ENCODE measurements around the gene GPR132.

GPR132 gene

DNA sequence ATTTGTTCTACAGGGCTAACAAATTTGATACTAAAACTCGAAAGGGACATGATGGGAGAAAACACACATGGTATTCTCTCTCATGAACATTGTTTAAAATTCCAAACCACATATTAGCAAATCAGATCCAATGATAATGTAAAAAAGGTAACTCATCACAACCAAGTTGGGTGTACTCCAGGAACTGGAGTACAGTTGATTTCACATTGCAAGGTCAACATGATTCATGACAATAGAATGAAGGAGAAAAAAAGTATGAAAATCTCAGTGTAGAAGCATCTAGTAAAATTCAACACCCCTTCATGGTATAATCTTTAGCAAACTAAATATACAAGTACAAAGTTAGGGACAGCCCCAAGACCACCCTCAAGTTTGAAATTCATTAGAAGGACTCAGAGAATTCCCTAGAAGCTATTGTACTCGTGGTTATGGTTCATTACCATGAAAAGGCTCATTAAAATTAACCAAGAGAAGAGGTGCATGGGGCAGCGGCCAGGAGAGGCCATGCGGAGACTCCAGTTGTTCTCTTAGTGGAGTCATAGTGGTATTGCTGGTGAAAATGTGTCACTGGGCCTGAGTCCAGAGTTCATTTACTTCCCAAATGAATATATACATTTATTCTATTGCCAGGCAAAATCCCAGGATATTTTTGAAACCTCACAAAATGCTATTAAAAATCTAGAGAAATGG, 41.3 kb downstream of the GPR132 start:
- ChIA-PET POLR2A (no interaction called here), CTCF (interaction anchor here (1.0 to 17.4 kb wide), 3 partner anchors 21 to 48 kb away, joined by 4 to 211 read pairs (median 4); no protein-coding TSS in a partner anchor)
- TF ChIP-seq, protein P1, sequence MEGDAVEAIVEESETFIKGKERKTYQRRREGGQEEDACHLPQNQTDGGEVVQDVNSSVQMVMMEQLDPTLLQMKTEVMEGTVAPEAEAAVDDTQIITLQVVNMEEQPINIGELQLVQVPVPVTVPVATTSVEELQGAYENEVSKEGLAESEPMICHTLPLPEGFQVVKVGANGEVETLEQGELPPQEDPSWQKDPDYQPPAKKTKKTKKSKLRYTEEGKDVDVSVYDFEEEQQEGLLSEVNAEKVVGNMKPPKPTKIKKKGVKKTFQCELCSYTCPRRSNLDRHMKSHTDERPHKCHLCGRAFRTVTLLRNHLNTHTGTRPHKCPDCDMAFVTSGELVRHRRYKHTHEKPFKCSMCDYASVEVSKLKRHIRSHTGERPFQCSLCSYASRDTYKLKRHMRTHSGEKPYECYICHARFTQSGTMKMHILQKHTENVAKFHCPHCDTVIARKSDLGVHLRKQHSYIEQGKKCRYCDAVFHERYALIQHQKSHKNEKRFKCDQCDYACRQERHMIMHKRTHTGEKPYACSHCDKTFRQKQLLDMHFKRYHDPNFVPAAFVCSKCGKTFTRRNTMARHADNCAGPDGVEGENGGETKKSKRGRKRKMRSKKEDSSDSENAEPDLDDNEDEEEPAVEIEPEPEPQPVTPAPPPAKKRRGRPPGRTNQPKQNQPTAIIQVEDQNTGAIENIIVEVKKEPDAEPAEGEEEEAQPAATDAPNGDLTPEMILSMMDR (IDR thresholded peaks at IDR 0.05; ENCODE audit: insufficient read depth, low read length, missing control alignments) = no peak

DNA sequence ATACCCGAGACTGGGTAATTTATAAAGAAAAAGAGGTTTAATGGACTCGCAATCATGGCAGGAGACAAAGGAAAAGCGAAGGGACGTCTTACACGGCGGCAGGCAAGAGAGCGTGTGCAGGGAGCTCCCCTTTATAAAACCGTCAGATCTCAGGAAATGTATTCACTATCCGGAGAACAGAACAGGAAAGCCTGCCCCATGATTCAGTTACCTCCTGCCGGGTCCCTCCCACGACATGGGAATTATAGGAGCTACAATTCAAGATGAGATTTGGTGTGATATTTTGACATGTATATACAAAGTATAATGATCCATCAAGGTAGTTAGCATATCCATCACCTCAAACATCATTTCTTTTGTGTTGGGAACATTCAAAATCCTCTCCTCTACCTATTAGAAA, 42.1 kb downstream of the GPR132 start:
- ChIA-PET POLR2A (no interaction called here), CTCF (interaction anchor here (1.0 to 17.4 kb wide), 3 partner anchors 22 to 50 kb away, joined by 3 to 211 read pairs (median 4); no protein-coding TSS in a partner anchor)
- DNase-seq (ENCODE audit: low read depth, low spot score) = no peak
- H3K4me3 ChIP-seq (ENCODE audit: low read depth, low read length) = no peak overlapping the region
- TF ChIP-seq, protein P1 (IDR thresholded peaks at IDR 0.05; ENCODE audit: insufficient read depth, low read length, missing control alignments) = no peak

More for the DNA sequence above, 41.3 kb downstream of the GPR132 start:
- DNase-seq (ENCODE audit: low read depth, low spot score) = no peak
- H3K4me3 ChIP-seq (ENCODE audit: low read depth, low read length) = no peak overlapping the region

DNA sequence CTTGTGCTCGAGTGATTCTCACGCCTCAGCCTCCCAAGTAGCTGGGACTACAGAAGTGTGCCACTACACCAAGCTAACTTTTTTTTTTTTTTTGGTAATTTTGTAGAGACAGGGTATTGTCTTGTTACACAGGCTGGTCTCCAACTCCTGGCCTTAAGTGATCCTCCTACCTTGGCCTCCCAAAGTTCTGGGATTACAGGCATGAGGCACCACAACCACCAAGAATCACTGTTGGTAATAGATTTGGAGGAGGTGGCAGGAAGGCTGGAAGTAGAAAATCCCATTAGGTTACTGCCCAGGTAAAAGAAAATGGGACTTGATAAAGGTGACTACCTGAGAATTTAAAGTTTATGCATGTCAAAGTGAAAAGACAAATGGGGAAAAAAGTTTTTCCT, 43.0 kb downstream of the GPR132 start:
- POLR2A ChIA-PET = no interaction called here
- peak overlapping the region; percentile 77 for H3K4me3 ChIP-seq (ENCODE audit: low read depth, low read length)
- CTCF ChIA-PET = interaction anchor here (1.0 to 17.4 kb wide), 4 partner anchors 13 to 49 kb away, joined by 3 to 211 read pairs (median 6); no protein-coding TSS in a partner anchor
- DNase-seq (ENCODE audit: low read depth, low spot score) = no peak
- TF ChIP-seq, protein P1 (IDR thresholded peaks at IDR 0.05; ENCODE audit: insufficient read depth, low read length, missing control alignments) = no peak

DNA sequence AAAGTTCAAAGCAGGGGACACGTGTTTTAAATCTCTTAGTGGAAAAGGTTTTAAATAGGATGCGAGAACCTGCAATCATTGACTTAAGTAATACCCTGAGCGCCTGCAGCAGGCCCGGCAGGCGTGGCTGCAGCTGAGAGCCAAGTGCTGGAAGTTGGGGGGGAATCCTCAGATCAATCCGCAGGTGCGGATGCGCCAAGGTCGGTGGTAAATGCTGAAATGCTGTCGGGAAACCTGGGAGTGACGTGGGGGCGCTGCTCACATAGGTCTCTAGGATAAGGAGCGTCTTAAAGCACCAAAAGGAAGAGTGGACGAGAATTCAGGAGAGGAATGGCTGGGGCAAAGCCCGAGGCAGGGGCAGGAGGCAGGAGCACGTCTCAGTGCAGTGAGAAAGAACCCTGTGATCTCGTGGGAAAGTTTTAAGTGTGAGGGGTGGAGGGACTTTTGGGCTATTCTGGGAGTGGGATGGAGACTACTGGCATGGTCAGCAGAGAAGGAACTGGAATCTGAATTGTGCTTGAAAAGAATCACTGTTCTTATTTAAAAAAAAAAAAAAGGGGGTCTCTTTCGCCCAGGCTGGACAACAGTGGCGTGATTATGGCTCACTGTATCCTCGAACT, 43.5 kb downstream of the GPR132 start:
- TF ChIP-seq, protein P1 (IDR thresholded peaks at IDR 0.05; ENCODE audit: insufficient read depth, low read length, missing control alignments) = no peak
- DNase-seq (ENCODE audit: low read depth, low spot score) = no peak
- POLR2A ChIA-PET = interaction anchor here (1.0 to 1.6 kb wide), 2 partner anchors 24 to 48 kb away, joined by 4 to 10 read pairs; no protein-coding TSS in a partner anchor
- CTCF ChIA-PET = interaction anchor here (1.0 to 17.4 kb wide), 6 partner anchors 14 to 49 kb away, joined by 3 to 211 read pairs (median 6); no protein-coding TSS in a partner anchor
- H3K4me3 ChIP-seq (ENCODE audit: low read depth, low read length) = peak overlapping the region; percentile 77

DNA sequence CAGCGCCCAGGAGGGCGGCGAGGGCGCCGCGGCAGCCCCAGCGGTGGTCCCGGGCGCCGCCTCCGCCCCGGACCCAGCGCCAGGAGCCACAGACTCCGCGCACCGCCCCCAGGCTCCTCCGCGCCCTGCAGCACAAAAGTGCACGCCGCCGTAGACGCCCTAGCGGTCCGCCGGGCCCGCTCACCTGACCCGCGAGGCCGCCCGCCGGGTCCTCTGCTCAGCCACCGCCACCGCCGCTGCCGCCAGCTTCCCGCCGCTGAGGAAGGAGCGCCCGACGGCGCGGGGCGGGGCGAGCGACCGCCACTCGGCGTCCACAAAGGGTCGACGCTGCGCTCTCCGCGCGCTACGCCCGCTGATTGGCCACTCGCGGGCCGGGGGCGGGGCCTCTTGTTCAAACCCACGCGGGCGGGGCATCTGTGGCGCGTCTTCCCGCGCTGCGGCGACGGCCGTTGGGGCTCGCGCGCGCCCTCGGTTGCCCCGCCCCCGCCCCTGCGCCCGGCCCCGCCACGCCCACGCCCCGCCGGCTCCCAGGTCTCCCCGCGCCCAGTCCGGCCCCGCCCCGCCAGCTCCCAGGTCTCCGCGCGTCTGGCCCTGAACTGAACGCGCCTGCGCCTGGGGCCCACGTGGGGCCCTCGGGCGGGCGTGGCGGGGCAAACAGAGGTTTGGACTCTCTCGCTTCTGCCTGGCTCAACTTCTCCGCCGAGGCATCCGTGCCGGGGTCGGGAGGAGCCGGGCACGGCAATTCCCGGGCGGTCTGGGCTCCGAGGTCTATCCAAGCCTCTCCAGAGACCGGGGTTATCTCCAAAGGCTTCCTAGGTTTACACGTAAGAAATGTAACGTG, 44.2 kb downstream of the GPR132 start, which contains the start of gene CDCA4:
TSS of gene CDCA4 (minus strand) at position 269 of the 841 bp plus-strand sequence. CDS start 9,154 bp downstream, outside the sequence.
- CTCF ChIA-PET = interaction anchor here (0.9 to 6.2 kb wide), 7 partner anchors 8 to 122 kb away, joined by 3 to 31 read pairs (median 4); no protein-coding TSS in a partner anchor
- DNase-seq (ENCODE audit: low read depth, low spot score) = no peak
- POLR2A ChIA-PET = interaction anchor here (0.7 to 1.6 kb wide), 4 partner anchors 25 to 460 kb away, joined by 3 to 10 read pairs (median 4); no protein-coding TSS in a partner anchor
- H3K4me3 ChIP-seq (ENCODE audit: low read depth, low read length) = peak within 1 kb of the TSS; percentile 77
- TF ChIP-seq, protein P1 (IDR thresholded peaks at IDR 0.05; ENCODE audit: insufficient read depth, low read length, missing control alignments) = no peak

Measured in AG04449 (cell line).